Measurements from ENCODE around the gene BANK1. TPM values are rescaled to one million over a fixed set of nuclear protein-coding genes. Genes with fewer than 3 reads are reported as not detected.

The BANK1 gene
- polyA plus RNA-seq, 1 donor from 2014 or later = not detected

- no peaks in the 10 kb centered on the region for H3K79me2 ChIP-seq (replicated peaks; ENCODE audit: insufficient read depth, low read length)
- H3K9me3 ChIP-seq (ENCODE audit: low read length) = no peaks in the 10 kb centered on the region
- H3K4me2 ChIP-seq (ENCODE audit: low read length) = no peak overlapping the region
- no peaks in the 10 kb centered on the region for H4K20me1 ChIP-seq (ENCODE audit: insufficient read depth)
- no peaks in the 10 kb centered on the region for H3K36me3 ChIP-seq (ENCODE audit: insufficient read depth, low read length)
- no peaks in the 10 kb centered on the region for H3F3A ChIP-seq (ENCODE audit: insufficient read depth, low read length, poor library complexity, severe bottlenecking)
- H3K4me3 ChIP-seq (ENCODE audit: low read length) = no peak overlapping the region
- TF ChIP-seq, protein P1, sequence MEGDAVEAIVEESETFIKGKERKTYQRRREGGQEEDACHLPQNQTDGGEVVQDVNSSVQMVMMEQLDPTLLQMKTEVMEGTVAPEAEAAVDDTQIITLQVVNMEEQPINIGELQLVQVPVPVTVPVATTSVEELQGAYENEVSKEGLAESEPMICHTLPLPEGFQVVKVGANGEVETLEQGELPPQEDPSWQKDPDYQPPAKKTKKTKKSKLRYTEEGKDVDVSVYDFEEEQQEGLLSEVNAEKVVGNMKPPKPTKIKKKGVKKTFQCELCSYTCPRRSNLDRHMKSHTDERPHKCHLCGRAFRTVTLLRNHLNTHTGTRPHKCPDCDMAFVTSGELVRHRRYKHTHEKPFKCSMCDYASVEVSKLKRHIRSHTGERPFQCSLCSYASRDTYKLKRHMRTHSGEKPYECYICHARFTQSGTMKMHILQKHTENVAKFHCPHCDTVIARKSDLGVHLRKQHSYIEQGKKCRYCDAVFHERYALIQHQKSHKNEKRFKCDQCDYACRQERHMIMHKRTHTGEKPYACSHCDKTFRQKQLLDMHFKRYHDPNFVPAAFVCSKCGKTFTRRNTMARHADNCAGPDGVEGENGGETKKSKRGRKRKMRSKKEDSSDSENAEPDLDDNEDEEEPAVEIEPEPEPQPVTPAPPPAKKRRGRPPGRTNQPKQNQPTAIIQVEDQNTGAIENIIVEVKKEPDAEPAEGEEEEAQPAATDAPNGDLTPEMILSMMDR (IDR thresholded peaks at IDR 0.05; ENCODE audit: poor library complexity, severe bottlenecking) = no peak
- no peak for TF ChIP-seq REST (IDR thresholded peaks at IDR 0.05; ENCODE audit: borderline replicate concordance)
- TF ChIP-seq MXI1 (conservative IDR thresholded peaks at IDR 0.05; ENCODE audit: poor library complexity, severe bottlenecking) = no peak
- no peak for TF ChIP-seq EP300 (conservative IDR thresholded peaks at IDR 0.05; ENCODE audit: poor library complexity, severe bottlenecking)
- TF ChIP-seq TAF1 (IDR thresholded peaks at IDR 0.05; ENCODE audit: low read depth) = no peak
- TF ChIP-seq SMC3 (conservative IDR thresholded peaks at IDR 0.05; ENCODE audit: poor library complexity) = no peak
- TF ChIP-seq POLR2AphosphoS5 (IDR thresholded peaks at IDR 0.05) = no peak
- no peak for TF ChIP-seq RAD21 (conservative IDR thresholded peaks at IDR 0.05)
- no peak for TF ChIP-seq EZH2 (IDR thresholded peaks at IDR 0.05; ENCODE audit: borderline replicate concordance, insufficient read depth, low read length, poor library complexity, severe bottlenecking)
- no peaks in the 10 kb centered on the region for H3K9me2 ChIP-seq (ENCODE audit: insufficient read depth, low read length)
- no peaks in the 10 kb centered on the region for H3K27me3 ChIP-seq (ENCODE audit: insufficient read depth, low read depth, low read length)
- H3K27ac ChIP-seq (ENCODE audit: low read length) = no peak overlapping the region
- no peak overlapping the region for H2AFZ ChIP-seq (ENCODE audit: low read depth, low read length)
- H3K9ac ChIP-seq (ENCODE audit: low read length) = no peak overlapping the region
Measured at GRCh38 chr4:102080184-102080583, 289.7 kb downstream of the BANK1 start.

DNA sequence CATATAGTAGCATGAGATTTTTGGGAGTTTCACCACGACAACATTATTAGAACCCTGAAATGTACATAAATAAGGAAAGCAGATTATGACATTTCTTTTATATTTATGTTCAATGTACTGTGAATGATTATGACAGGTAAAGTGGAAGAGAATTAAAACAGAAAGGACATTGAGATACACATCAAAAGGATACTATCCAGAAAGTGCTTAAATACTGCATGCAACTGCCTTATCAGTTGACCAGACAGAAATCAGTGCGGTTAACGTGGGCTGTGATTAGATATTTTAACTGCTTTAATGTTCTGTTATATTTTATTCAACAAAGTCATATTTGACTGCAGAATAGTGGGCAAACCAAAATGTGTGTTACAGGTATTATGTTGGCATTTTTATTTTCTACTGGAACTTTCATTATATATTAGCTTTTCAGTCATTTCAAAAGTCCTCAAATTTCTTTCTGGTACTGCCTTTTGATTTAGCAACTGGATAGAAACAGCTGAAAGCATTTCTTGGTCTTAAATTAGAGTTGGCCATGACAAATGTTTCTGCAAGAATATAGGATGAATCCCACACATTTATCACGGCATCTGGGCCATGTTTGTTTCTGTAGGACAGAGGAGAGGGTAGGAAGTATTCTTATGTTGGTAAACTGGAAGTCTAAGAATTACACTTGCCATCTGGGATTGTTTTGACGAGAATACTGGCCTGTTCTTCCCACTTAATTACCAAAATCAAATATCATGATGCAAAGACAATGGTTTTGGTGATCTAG is 299.5 kb downstream of the BANK1 start:
- no peaks in the 10 kb centered on the region for H3K9me2 ChIP-seq (ENCODE audit: insufficient read depth, low read length)
- H4K20me1 ChIP-seq (ENCODE audit: insufficient read depth) = no peaks in the 10 kb centered on the region
- H3K9me3 ChIP-seq (ENCODE audit: low read length) = no peaks in the 10 kb centered on the region
- no peak overlapping the region for H3K9ac ChIP-seq (ENCODE audit: low read length)
- no peak for TF ChIP-seq REST (IDR thresholded peaks at IDR 0.05; ENCODE audit: borderline replicate concordance)
- no peak overlapping the region for H3K4me3 ChIP-seq (ENCODE audit: low read length)
- no peaks in the 10 kb centered on the region for H3F3A ChIP-seq (ENCODE audit: insufficient read depth, low read length, poor library complexity, severe bottlenecking)
- no peak overlapping the region for H3K27ac ChIP-seq (ENCODE audit: low read length)
- no peaks in the 10 kb centered on the region for H3K27me3 ChIP-seq (ENCODE audit: insufficient read depth, low read depth, low read length)
- H3K4me2 ChIP-seq (ENCODE audit: low read length) = no peak overlapping the region
- H3K79me2 ChIP-seq (replicated peaks; ENCODE audit: insufficient read depth, low read length) = no peaks in the 10 kb centered on the region
- H3K36me3 ChIP-seq (ENCODE audit: insufficient read depth, low read length) = no peaks in the 10 kb centered on the region
- no peak overlapping the region for H2AFZ ChIP-seq (ENCODE audit: low read depth, low read length)
